Measurements from ENCODE around the gene OR8D1.

The OR8D1 gene

DNA sequence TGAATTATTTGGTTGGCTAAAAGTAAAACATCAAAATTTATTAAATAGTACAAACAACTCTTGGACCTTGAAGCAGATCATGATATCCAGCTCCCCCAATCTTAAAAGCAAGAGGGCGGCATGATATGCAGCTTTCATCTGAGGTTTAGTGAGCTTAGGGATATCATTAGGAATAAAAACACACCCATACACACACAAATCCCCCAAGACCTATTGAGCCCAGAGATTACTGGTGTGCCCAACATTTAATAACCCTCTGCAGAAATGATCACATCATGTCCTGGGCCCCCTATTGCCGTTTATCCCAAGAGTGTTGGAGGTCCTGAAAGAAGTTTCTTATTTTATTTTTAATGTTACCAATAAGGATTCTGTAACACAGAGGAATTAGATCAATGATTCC, at the start of gene OR8D1:
Gene OR8D1 (minus strand): TSS at position 101 of the 400 bp plus-strand sequence. CDS start 3,183 bp downstream, outside the sequence.
- no peak for DNase-seq (ENCODE audit: low spot score)

DNA sequence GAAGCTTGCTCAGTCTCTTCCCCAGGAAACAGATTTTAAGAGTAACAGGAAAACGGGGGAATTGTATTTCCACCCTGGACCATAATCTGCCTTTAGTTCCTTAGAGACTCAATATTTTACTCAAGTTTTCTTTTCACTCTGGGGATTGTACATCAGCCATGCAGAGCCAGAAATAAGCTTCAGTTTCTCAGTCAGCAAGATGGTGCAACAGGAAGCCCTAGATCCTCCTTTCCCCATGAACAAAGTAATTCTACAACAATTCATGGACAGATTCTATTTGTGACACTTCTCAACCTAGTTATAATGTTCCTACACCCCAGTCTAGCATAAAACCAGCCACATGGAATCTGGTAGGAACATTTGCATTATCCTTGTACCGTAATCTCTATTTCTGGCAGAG, 45.8 kb upstream of the OR8D1 start:
- DNase-seq (ENCODE audit: low spot score), result no peak

DNA sequence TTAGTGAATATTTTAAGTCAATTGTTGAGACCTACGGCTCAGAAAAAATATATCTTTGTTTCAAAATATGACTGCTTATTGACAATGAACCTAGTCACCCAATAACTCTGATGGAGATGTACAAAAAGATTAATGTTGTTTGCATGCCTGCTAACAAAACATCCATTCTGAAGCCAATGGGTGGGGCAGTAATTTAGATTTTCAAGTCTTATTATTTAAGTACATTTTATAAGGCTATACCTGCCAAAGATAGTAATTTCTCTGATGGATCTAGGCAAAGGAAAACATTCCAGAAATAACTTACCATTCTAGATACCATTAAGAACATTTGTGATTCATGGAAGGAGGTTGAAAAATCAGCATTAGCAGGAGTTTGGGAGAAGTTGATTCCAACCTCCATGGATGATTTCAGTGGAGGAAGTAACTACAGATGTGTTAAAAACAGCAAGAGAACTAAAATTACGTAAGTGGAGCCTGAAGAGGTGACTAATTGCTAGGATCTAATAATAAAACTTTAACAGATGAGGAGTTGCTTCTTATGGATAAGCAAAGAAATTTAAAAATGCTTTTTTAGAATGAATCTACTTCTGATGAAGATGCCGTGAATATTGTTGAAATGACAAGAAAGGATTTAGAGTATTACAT, 32.7 kb upstream of the OR8D1 start:
- no peak for DNase-seq (ENCODE audit: low spot score)

- no peak for DNase-seq (ENCODE audit: low spot score)
These were observed 30.6 kb upstream of the OR8D1 start for GRCh38 chr11:124344346-124344745.

DNA sequence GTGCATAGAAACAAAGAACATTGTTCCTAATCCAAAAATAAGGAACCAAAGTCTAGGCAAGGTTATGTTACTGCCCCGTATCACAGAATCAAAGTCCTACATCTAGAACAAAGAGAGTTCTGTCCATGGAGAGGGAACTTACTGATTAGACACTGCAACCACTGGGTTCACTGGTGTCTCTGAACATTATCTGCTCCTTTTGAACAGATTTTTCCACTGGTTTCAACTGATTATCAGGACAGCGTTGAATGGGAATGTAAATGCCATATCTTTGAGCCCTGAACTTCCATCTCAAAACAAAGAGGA, 26.3 kb upstream of the OR8D1 start:
- DNase-seq (ENCODE audit: low spot score), result no peak

- no peak for DNase-seq (ENCODE audit: low spot score)
These were observed 25.8 kb upstream of the OR8D1 start for GRCh38 chr11:124339396-124340141.

DNA sequence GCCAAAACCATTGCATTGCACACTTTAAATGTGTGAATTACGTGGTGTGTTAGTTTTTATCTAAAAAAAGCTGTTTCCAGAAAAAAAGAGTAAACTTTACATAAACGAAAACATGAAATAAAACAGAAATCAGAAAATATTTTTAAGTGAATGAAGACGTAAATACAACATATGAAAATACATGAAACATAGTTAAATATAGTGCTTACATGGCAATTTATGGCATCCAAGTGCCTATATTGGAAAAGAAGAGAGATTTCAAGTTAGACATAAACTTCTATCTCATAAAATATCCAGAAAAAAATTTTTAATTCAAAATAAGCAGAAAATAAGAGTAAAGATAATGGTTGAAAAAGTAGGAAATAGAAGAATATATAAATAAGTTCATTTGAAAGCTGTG, 18.1 kb upstream of the OR8D1 start:
- DNase-seq (ENCODE audit: low spot score), result no peak

- no peak for DNase-seq (ENCODE audit: low spot score)
These were observed 16.2 kb upstream of the OR8D1 start for GRCh38 chr11:124329787-124330478.

DNA sequence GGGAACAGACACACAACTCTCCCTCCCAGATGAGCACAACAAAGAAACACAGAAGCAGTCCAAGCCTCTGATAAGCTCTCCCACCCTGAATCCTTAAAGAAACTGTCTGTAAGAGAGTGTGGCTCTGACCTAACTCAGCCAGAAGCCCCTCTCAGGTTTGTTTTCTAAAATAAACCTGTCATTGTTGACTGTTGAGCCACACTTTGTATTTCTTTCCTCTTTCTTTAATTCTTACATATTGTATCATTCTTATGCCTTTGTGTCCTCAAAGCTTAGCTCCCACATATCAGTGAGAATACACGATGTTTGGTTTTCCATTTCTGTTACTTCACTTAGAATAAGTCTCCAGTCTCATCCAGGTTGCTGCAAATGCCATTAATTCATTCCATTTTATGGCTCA, 14.0 kb upstream of the OR8D1 start:
- no peak for DNase-seq (ENCODE audit: low spot score)

DNA sequence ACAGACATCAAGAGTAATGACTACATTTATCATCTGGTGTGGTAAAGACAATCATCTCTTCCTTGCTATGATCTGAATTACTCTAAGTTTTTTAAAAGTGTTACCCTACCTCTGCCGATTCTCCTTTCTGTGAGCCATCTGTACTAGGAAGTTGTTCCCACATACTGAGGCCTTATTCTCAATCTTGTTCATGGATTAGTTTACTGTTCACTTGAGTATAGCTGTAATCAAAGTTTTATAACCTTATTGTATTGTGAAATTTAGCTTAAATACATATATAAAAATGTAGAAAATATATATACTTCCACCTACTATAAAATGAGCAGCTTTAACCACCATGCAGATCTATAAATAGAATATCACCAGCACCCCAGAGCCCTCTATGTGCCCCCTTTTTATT, 8.6 kb upstream of the OR8D1 start:
- DNase-seq (ENCODE audit: low spot score), result no peak

GRCh38 chr11:124320097-124320496, 6.3 kb upstream of the OR8D1 start, which contains the start of gene OR8D2:
Gene OR8D2, minus strand, starts transcription at chr11:124320197. Its CDS starts 0 bp downstream, at chr11:124320197.
- DNase-seq (ENCODE audit: low spot score), result no peak

DNA sequence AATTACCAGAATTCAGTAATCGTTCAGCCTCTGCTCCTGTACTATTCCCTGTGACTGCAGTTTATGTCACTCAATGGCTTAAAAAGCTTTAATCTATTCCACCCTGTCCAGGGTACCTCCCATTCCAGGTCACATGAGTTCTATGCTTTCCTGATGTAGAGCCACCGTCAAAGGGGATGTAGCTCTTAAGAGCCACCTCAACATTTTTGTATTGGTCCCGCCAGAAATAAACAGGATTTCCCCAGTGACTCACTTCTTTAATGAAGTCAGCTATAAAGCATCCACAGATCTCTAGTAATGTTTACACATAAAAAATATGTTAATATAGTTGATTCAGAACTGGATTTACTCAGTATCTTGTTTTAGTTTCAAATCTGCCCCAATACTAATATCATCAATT, 1.3 kb upstream of the OR8D1 start:
- DNase-seq (ENCODE audit: low spot score), result no peak

DNA sequence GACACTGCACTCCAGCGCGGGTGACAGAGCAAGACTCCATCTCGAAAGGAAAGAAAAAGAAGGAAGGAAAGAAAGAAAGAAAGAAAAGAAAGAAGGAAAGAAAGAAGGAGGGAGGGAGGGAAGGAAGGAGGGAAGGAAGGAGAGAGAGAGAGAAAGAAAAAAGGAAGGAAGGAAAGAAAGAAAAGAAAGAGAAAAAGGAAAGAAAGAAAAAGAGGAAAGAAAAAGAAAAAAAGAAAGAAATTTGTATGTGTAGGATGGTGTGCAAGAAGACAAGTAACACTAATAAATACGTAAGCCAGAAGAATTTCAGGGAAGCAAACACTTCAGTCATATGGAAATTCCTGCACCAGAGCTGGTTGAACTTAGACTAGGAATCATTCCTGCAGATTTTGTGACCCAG, 618 bp downstream of the OR8D1 start:
- DNase-seq (ENCODE audit: low spot score), result no peak

GRCh38 chr11:124311670-124312069, 2.1 kb downstream of the OR8D1 start:
- no peak for DNase-seq (ENCODE audit: low spot score)

- no peak for DNase-seq (ENCODE audit: low spot score)
These were observed 2.5 kb downstream of the OR8D1 start for GRCh38 chr11:124311269-124311668.

DNA sequence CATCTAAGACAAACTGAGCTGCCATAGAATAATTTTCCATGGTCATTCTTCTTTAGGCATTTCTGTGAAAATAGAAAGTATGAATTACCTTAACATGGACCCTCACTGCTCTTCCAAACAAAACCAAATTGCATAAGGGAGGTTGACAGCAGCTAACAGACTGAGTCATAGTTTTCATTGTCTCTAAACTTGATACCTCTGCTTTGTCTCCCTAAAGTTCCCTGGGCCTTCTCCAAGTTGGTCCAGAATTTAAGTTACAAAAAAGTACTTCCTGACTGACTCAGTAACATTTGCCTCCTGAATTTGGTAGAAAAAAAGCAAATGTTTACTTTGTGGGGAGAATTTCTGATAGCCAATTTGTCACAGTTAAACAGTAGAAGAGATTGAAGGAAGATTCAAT, 3.0 kb downstream of the OR8D1 start:
- no peak for DNase-seq (ENCODE audit: low spot score)

DNA sequence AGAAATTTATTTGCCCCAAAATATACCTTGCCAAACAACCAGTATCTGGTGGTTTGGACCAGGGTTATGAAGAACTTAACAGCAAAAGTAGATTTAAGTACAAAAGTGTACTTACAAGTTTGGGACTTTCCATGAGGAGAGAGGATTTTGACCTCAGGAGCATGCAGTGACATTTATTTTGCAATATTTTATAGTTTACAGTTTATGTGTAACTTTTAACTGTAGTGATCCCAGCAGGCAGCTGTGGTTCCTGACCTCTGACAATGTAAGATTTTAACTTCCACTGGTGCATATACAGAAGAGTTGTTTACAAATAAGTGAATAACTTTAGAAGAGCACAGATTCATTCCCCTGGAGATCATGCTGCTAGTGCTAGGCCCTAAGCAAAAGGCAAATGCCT, 6.7 kb downstream of the OR8D1 start:
- DNase-seq (ENCODE audit: low spot score), result no peak

- no peak for DNase-seq (ENCODE audit: low spot score)
These were observed 11.2 kb downstream of the OR8D1 start for GRCh38 chr11:124302347-124303125.

GRCh38 chr11:124301548-124301947, 12.2 kb downstream of the OR8D1 start:
- no peak for DNase-seq (ENCODE audit: low spot score)

- DNase-seq (ENCODE audit: low spot score), result no peak
These were observed 15.8 kb downstream of the OR8D1 start for GRCh38 chr11:124297921-124298320.

DNA sequence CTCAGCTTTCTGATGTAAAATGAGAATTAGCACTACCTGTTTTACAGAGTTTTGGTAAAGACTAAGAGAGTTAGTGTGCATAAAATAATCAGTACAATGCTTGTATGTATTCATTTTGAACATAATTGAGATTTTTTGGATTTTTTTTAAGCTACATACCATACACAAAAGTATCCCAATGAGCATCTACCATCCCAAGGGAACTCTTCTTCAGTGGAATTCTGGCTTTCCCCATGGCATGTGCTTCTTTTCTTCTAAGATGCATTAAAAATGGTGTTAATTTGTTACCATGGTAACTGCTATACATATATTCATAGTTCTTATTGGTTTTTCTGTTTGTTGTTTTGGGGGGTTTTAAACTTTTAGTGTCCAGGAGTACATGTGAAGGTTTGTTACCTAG, 17.7 kb downstream of the OR8D1 start:
- no peak for DNase-seq (ENCODE audit: low spot score)

DNA sequence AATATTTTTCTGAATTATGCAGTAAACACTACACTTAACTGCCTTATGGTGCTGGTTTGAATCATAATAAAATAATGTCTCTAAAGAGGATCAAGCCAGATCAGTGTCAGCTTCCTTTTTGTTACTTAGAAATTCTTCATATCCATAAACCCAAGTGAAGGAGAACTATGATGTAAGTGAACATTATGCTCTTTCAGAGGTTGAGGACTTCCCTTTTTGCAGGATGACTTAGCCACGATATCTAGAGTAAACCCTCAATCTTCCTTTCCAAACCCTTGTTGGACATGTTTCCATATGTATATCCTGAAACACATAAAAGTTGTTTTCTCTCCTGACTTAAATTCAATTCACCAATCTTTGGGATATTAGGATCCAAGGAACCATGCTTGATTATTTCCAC, 19.1 kb downstream of the OR8D1 start:
- DNase-seq (ENCODE audit: low spot score), result no peak
